ENCODE data around the gene HIVEP1. TPM values are rescaled to one million over a fixed set of nuclear protein-coding genes. Genes with fewer than 3 reads are reported as not detected.

Gene HIVEP1
- polyA plus RNA-seq, 1 of the 3 experiments (the other 2 are of a cell fraction) = 7.7 TPM

- TF ChIP-seq USF2 (IDR thresholded peaks at IDR 0.05; ENCODE audit: borderline replicate concordance, low read depth, low read length) = no peak
- TF ChIP-seq, protein P1, sequence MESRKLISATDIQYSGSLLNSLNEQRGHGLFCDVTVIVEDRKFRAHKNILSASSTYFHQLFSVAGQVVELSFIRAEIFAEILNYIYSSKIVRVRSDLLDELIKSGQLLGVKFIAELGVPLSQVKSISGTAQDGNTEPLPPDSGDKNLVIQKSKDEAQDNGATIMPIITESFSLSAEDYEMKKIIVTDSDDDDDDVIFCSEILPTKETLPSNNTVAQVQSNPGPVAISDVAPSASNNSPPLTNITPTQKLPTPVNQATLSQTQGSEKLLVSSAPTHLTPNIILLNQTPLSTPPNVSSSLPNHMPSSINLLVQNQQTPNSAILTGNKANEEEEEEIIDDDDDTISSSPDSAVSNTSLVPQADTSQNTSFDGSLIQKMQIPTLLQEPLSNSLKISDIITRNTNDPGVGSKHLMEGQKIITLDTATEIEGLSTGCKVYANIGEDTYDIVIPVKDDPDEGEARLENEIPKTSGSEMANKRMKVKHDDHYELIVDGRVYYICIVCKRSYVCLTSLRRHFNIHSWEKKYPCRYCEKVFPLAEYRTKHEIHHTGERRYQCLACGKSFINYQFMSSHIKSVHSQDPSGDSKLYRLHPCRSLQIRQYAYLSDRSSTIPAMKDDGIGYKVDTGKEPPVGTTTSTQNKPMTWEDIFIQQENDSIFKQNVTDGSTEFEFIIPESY (IDR thresholded peaks at IDR 0.05; ENCODE audit: borderline replicate concordance, low read depth) = no peak
- no peak for TF ChIP-seq NRF1 (IDR thresholded peaks at IDR 0.05; ENCODE audit: low read depth, low read length)
- TF ChIP-seq RFX5 (IDR thresholded peaks at IDR 0.05; ENCODE audit: low read length) = no peak
- TF ChIP-seq PBX3 (IDR thresholded peaks at IDR 0.05) = no peak
- TF ChIP-seq CTCF (IDR thresholded peaks at IDR 0.05) = no peak
- TF ChIP-seq REST (IDR thresholded peaks at IDR 0.05; ENCODE audit: low read depth, low read length) = no peak
- TF ChIP-seq SMC3 (IDR thresholded peaks at IDR 0.05; ENCODE audit: low read depth, low read length) = no peak
- TF ChIP-seq TAF1 (IDR thresholded peaks at IDR 0.05; ENCODE audit: borderline replicate concordance, low read depth, low read length) = no peak
- TF ChIP-seq POLR2AphosphoS5 (IDR thresholded peaks at IDR 0.05; ENCODE audit: low read depth, low read length) = no peak
- TF ChIP-seq JUND (IDR thresholded peaks at IDR 0.05) = no peak
- no peak for TF ChIP-seq MXI1 (IDR thresholded peaks at IDR 0.05; ENCODE audit: low read depth, low read length)
- no peak for TF ChIP-seq RCOR1 (IDR thresholded peaks at IDR 0.05; ENCODE audit: low read length)
- TF ChIP-seq FOXJ3 (CRISPR knock-in tag; IDR thresholded peaks at IDR 0.05) = no peak
- no peak for TF ChIP-seq FOXM1 (IDR thresholded peaks at IDR 0.05; ENCODE audit: low read depth)
- no peak for TF ChIP-seq CHD2 (IDR thresholded peaks at IDR 0.05; ENCODE audit: low read length, partially characterized antibody)
- TF ChIP-seq TEAD4 (IDR thresholded peaks at IDR 0.05; ENCODE audit: borderline replicate concordance, insufficient read depth) = no peak
- TF ChIP-seq GATA2 (CRISPR knock-in tag; IDR thresholded peaks at IDR 0.05) = no peak
- WGBS (ENCODE audit: low lambda C conversion rate) = 96% methylated on average over 3 of the region's 3 CpGs
Observed at GRCh38 chr6:12116978-12117377, 104.9 kb downstream of the HIVEP1 start.

More at GRCh38 chr6:12116978-12117377, 104.9 kb downstream of the HIVEP1 start:
- peaks cover 4% of the 10 kb centered on the region for H3F3A ChIP-seq (replicated peaks; ENCODE audit: insufficient read depth)
- no peak overlapping the region for H3K27ac ChIP-seq (ENCODE audit: low read depth in 2 of 2, low read length in 1 of 2)
- no peak overlapping the region for H3K4me3 ChIP-seq (ENCODE audit: low read depth in 2 of 2, low read length in 1 of 2)
- H3K9ac ChIP-seq = no peak overlapping the region
- no peak overlapping the region for H2AFZ ChIP-seq (ENCODE audit: low read depth)
- no peaks in the 10 kb centered on the region for H3K9me3 ChIP-seq
- H3K36me3 ChIP-seq (replicated peaks in 1 of 2; ENCODE audit: control insufficient read depth in 1 of 2, insufficient read depth in 2 of 2, low read length in 1 of 2) = peaks cover 23 to 34% of the 10 kb centered on the region in 2 experiments
- H3K79me2 ChIP-seq (ENCODE audit: insufficient read depth) = peaks cover 4% of the 10 kb centered on the region; the same call in 1 of the 2 replicates
- H3K27me3 ChIP-seq (ENCODE audit: insufficient read depth) = no peaks in the 10 kb centered on the region
- H3K9me2 ChIP-seq = no peaks in the 10 kb centered on the region
- no peak for DNase-seq
- ChIA-PET CTCF (no interaction called here), POLR2A (no interaction called here)
- H3K4me1 ChIP-seq (ENCODE audit: control insufficient read depth in 1 of 2, insufficient read depth in 2 of 2, low read depth in 1 of 2, low read length in 1 of 2) = peaks cover 0 to 4% of the 10 kb centered on the region in 2 experiments; a peak in 1 of 4 replicates
- no peaks in the 10 kb centered on the region for H4K20me1 ChIP-seq (ENCODE audit: insufficient read depth)
- no peak overlapping the region for H3K4me2 ChIP-seq

Data from SK-N-SH (cell line).